Nephron (organoid): Measurements from ENCODE around the gene PTPRN2.

Experiments used
- H3K27ac Mint-ChIP-seq, 3 experiments: 2 replicates each; pipeline ENCODE4 v1.8.0; 2020; ENCODE audit warnings: mixed read lengths in 3 of 3, mild to moderate bottlenecking in 2 of 3, moderate library complexity in 1 of 3
- H3K27me3 Mint-ChIP-seq: 2 replicates; pipeline ENCODE4 v1.8.0; 2021; ENCODE audit warnings: low read depth, mild to moderate bottlenecking, moderate library complexity, mixed read lengths
- H3K36me3 Mint-ChIP-seq: 2 replicates; pipeline ENCODE4 v1.8.0; 2020; ENCODE audit warnings: low read depth, mixed read lengths
- H3K4me1 Mint-ChIP-seq: 2 replicates; pipeline ENCODE4 v1.8.0; 2020; ENCODE audit warnings: mixed read lengths
- H3K4me3 Mint-ChIP-seq, 3 experiments: 2 replicates each; pipeline ENCODE4 v1.8.0; 2020; ENCODE audit warnings: mild to moderate bottlenecking in 3 of 3, mixed read lengths in 3 of 3, moderate library complexity in 2 of 3
- H3K9me3 Mint-ChIP-seq: 2 replicates; pipeline ENCODE4 v1.8.0; 2020; ENCODE audit warnings: mixed read lengths
- CTCF ChIP-seq, 3 experiments: fragments of 200-600 bp; sonication (generic); IDR thresholded peaks; one replicate each; pipeline ENCODE4 v1.5.0; 2021; ENCODE audit warnings: antibody characterized with exemption in 3 of 3; ENCODE audit not compliant: unreplicated experiment in 3 of 3

Gene PTPRN2

GRCh38 chr7:158324397-158325360 lies 262.9 kb downstream of the PTPRN2 start:
- H3K4me1 Mint-ChIP-seq = peaks cover 5% of the 10 kb centered on the region
- H3K27me3 Mint-ChIP-seq = peaks cover 38% of the 10 kb centered on the region
- H3K9me3 Mint-ChIP-seq = no peaks in the 10 kb centered on the region
- TF ChIP-seq CTCF (IDR thresholded peaks at IDR 0.05; ENCODE audit: unreplicated experiment in 3 of 3) = no peak
- H3K27ac Mint-ChIP-seq = no peak overlapping the region
- no peaks in the 10 kb centered on the region for H3K36me3 Mint-ChIP-seq
- H3K4me3 Mint-ChIP-seq = no peak overlapping the region

GRCh38 chr7:158323741-158324396 lies 263.8 kb downstream of the PTPRN2 start:
- Mint-ChIP-seq H3K4me3 (no peak overlapping the region), H3K9me3 (no peaks in the 10 kb centered on the region), H3K27me3 (peaks cover 38% of the 10 kb centered on the region), H3K27ac (no peak overlapping the region), H3K4me1 (peaks cover 5% of the 10 kb centered on the region), H3K36me3 (no peaks in the 10 kb centered on the region)
- TF ChIP-seq CTCF (IDR thresholded peaks at IDR 0.05; ENCODE audit: unreplicated experiment in 3 of 3) = no peak

- Mint-ChIP-seq H3K4me3 (no peak overlapping the region), H3K27me3 (peaks cover 38% of the 10 kb centered on the region), H3K27ac (no peak overlapping the region), H3K9me3 (no peaks in the 10 kb centered on the region), H3K4me1 (peaks cover under 1% of the 10 kb centered on the region), H3K36me3 (no peaks in the 10 kb centered on the region)
- TF ChIP-seq CTCF (IDR thresholded peaks at IDR 0.05; ENCODE audit: unreplicated experiment in 3 of 3) = no peak
Observed at GRCh38 chr7:158322616-158323530, 264.8 kb downstream of the PTPRN2 start.

GRCh38 chr7:158321936-158322615 lies 265.5 kb downstream of the PTPRN2 start:
- Mint-ChIP-seq H3K27ac (no peak overlapping the region), H3K4me1 (no peaks in the 10 kb centered on the region), H3K4me3 (no peak overlapping the region), H3K36me3 (no peaks in the 10 kb centered on the region), H3K27me3 (peaks cover 46% of the 10 kb centered on the region), H3K9me3 (peaks cover 6% of the 10 kb centered on the region)
- no peak for TF ChIP-seq CTCF (IDR thresholded peaks at IDR 0.05; ENCODE audit: unreplicated experiment in 3 of 3)

GRCh38 chr7:158321056-158321700 lies 266.4 kb downstream of the PTPRN2 start:
- Mint-ChIP-seq H3K27ac (no peak overlapping the region), H3K27me3 (peaks cover 42% of the 10 kb centered on the region), H3K36me3 (no peaks in the 10 kb centered on the region), H3K4me1 (no peaks in the 10 kb centered on the region), H3K4me3 (no peak overlapping the region), H3K9me3 (peaks cover 10% of the 10 kb centered on the region)
- no peak for TF ChIP-seq CTCF (IDR thresholded peaks at IDR 0.05; ENCODE audit: unreplicated experiment in 3 of 3)
